Erythroblast (primary cell): ENCODE measurements around the gene ACTN1.

Experiments used
- GATA1 ChIP-seq: IDR thresholded peaks from 2 replicates; pipeline ENCODE4 v1.6.1; 2011; ENCODE audit warnings: low read depth, mild to moderate bottlenecking, control low read depth, low read length, moderate library complexity
- POLR2A ChIP-seq: IDR thresholded peaks from 2 replicates; pipeline ENCODE4 v1.6.1; 2011; ENCODE audit warnings: mild to moderate bottlenecking, low read length

- no peak for TF ChIP-seq POLR2A
- no peak for TF ChIP-seq GATA1
Observed at GRCh38 chr14:68881396-68881795, 97.7 kb downstream of the ACTN1 start.
